Right renal cortex interstitium (tissue), 3 donors: ENCODE measurements around the gene KCTD21. TPM values are rescaled to one million over a fixed set of nuclear protein-coding genes. Genes with fewer than 3 reads are reported as not detected.
"Not testable (repeated sequence)": the region's sequence is repeated elsewhere in the genome, so short reads cannot be mapped to it uniquely, and the experiment has no call there.

Source experiments
- DNase-seq, 3 donors: peaks; one replicate each; pipeline ENCODE4 v3.0.0-alpha.2; 2013; ENCODE audit warnings: low read depth in 3 of 3, low spot score in 2 of 3
- polyA plus RNA-seq, 3 donors: library from polyadenylated mRNA; unstranded; fragments of 120-200 nt; gene quantifications; one replicate each; pipeline ENCODE4 v1.2.1, GENCODE V29; 2013; ENCODE audit not compliant: insufficient read length in 3 of 3

The KCTD21 gene
- polyA plus RNA-seq, 3 donors = 6.9 to 11.5 (median 9.0) TPM

- DNase-seq = no peak
Measured at GRCh38 chr11:78179459-78180071, 8.9 kb downstream of the KCTD21 start.

GRCh38 chr11:78177216-78177615 is 11.2 kb downstream of the KCTD21 start:
- no peak for DNase-seq

- no peak for DNase-seq
Measured at GRCh38 chr11:78176605-78177141, 11.8 kb downstream of the KCTD21 start.

- not testable (repeated sequence) for DNase-seq
Measured at GRCh38 chr11:78175862-78176261, 12.6 kb downstream of the KCTD21 start.

- no peak for DNase-seq
Measured at GRCh38 chr11:78171951-78172350, 16.5 kb downstream of the KCTD21 start.

GRCh38 chr11:78170874-78171549 is 17.4 kb downstream of the KCTD21 start:
- DNase-seq = no peak

- no peak for DNase-seq
Measured at GRCh38 chr11:78170413-78170812, 18.0 kb downstream of the KCTD21 start.

GRCh38 chr11:78168539-78169477 is 19.6 kb downstream of the KCTD21 start:
- DNase-seq = no peak

GRCh38 chr11:78166855-78167469 is 21.5 kb downstream of the KCTD21 start:
- DNase-seq = no peak

- DNase-seq = no peak
Measured at GRCh38 chr11:78164471-78164870, 24.0 kb downstream of the KCTD21 start.

GRCh38 chr11:78163828-78164227 is 24.6 kb downstream of the KCTD21 start:
- DNase-seq = no peak

GRCh38 chr11:78161962-78162371 is 26.5 kb downstream of the KCTD21 start:
- no peak for DNase-seq

GRCh38 chr11:78161346-78161745 is 27.1 kb downstream of the KCTD21 start:
- no peak for DNase-seq

GRCh38 chr11:78160557-78160956 is 27.9 kb downstream of the KCTD21 start:
- no peak for DNase-seq

GRCh38 chr11:78158987-78159652 is 29.3 kb downstream of the KCTD21 start:
- no peak for DNase-seq

- DNase-seq = no peak
Measured at GRCh38 chr11:78156127-78156844, 32.1 kb downstream of the KCTD21 start.

- DNase-seq = no peak
Measured at GRCh38 chr11:78151804-78152203, 36.6 kb downstream of the KCTD21 start.

GRCh38 chr11:78150754-78151153 is 37.7 kb downstream of the KCTD21 start:
- no peak for DNase-seq

- no peak for DNase-seq
Measured at GRCh38 chr11:78150346-78150745, 38.1 kb downstream of the KCTD21 start.

GRCh38 chr11:78149646-78150045 is 38.8 kb downstream of the KCTD21 start:
- no peak for DNase-seq
